Caki2 (cell line): ENCODE data around the gene MRPL9. TPM values are rescaled to one million over a fixed set of nuclear protein-coding genes. Genes with fewer than 3 reads are reported as not detected.
"Not testable (repeated sequence)": the region's sequence is repeated elsewhere in the genome, so short reads cannot be mapped to it uniquely, and the experiment has no call there.

ENCODE experiments used
- DNase-seq: peaks from one replicate; pipeline ENCODE4 v3.0.0-alpha.2; 2015; ENCODE audit warnings: low read depth
- in situ Hi-C: cut with HindIII; loops from 2 replicates; pipeline ENCODE4 v1.10.0; 2016; ENCODE audit warnings: low sequenced_read_pairs, low pct_unique_long_range_greater_than_20kb, mixed read lengths
- total RNA-seq: library from RNA; depleted of rRNA; stranded (reverse); fragments of >200 nt; shearing (Covaris generic); gene quantifications from 2 replicates; pipeline ENCODE4 v1.2.3, GENCODE V29; 2014; ENCODE audit warnings: low replicate concordance

Gene MRPL9
- total RNA-seq, 1 experiment from 2014 or later = 145 TPM

DNA sequence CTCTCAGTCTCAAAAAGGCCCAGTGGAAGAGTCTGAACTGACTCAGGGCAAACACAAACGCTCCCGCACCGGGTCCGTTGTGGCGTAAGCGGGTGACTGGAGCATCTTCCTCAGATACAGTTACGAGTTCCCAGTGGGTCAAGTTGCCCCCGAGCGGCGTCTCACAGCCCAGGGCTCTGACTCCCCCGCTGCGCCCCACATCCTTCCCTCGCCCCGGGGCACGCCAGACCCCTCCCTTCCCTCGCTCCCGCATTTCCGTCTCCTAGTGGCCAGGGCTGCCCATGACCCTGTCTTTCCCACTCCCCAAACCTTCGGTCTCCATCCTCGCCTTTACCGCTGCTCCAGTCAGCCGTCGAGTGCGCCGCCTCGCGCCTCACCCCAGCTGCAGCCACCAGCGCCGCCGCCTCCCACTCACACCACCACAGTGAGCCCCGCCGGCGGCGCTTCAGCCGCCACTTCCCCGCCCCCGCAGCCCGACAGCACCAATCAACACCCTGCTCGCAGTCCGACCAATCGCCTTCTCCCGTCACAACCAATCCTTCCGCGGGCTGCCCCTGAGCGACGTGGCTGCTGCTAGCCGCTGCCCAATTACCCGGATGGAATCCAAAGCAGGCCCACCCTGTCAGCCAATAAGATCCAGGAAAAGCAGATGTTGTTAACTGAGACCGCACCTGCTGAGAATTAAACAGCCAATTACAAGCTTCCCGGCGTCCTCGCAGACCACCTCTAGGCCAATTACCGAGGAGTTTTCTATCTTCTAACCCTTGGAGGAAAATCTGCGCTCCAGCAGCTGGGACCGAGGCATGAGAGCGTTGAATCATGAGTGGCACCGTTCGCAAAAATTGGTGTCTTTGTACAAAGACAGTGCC is 27.0 kb upstream of the MRPL9 start, which contains the start of gene TDRKH:
Gene TDRKH (minus strand): TSS at position 430 of the 869 bp plus-strand sequence. CDS start 7,478 bp downstream, outside the sequence.
- in situ Hi-C loops = no loop called here
- DNase-seq = peak; percentile 99

DNA sequence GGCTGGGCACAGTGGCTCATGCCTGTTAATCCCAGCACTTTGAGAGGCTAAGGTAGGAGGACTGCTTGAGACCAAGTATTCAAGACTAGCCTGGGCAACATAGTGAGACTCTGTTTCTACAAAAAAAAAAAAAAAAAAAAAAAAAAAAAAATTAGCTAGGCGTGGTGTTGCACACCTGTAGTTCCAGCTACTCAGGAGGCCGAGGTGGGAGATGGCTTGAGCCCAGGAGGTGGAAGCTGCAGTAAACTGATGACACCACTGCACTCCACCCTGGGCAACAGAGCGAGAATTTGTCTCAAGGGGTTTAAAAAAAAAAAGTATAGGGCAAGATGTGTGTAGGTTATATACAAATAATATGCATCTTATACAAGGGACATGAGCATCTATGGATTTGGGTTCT is 24.4 kb upstream of the MRPL9 start:
- in situ Hi-C loops = no loop called here

DNA sequence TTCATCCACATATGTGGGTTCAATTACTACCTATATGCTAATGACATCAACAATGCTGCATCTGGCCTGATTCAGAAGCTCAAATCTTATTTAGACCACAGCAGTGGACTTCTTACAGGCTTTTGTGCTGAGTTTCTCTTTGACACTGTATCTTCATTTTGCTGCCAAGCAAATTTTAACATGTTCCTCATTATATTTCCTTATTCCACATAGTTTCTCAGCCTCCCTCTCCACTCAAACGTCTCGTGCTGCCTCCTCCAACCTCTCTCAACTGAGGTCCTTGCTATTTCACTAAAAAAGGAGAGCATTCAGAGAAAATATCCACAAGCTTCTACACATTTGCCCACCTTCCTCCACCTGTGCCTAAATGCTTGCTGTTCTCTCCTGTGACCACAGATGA is 20.5 kb upstream of the MRPL9 start:
- DNase-seq = no peak

More for the DNA sequence above, 24.4 kb upstream of the MRPL9 start:
- DNase-seq = no peak

DNA sequence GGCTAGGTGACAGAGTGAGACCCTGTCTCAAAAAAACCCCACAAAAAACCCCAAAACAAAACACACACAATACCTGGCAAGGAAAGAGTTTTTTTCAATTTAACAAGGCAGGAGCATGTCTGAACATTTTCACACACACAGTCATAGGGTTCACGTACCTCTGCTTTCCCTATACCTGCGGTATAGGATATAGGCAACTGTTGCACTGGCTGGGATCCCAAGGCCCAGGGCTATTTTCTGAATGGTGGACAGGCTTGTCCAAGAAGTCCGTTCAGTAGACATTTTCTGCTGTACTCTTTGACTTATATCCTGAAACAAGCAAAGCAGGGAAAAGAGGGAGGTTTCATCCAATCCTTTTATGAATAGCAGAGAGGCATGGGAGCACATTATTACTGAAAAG is 19.4 kb upstream of the MRPL9 start:
- DNase-seq = no peak
- in situ Hi-C loops = no loop called here

More for the DNA sequence above, 20.5 kb upstream of the MRPL9 start:
- in situ Hi-C loops = no loop called here

GRCh38 chr1:151782026-151782425 is 18.7 kb upstream of the MRPL9 start:
- DNase-seq, in situ Hi-C loops: not testable (repeated sequence)

GRCh38 chr1:151780736-151781135 is 17.4 kb upstream of the MRPL9 start:
- DNase-seq, in situ Hi-C loops: not testable (repeated sequence)

DNA sequence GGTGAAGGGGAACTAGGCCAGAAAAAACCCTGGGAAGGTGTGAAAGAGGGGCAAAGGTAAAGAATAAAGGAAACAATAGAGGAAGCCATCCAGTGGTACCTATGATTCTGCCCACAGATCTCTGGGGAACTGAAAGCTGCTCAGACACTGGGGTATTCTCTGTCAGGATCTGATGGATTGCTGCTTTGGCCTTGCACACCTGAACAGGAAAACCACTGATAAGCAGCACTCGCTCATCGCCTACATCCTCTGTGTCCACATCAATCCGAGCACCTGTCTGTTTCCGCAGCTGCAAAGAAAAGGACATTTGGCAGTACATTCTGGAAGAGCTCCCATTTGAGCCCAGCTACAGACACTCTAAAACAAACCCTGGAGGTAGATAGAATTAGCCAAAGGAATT is 16.6 kb upstream of the MRPL9 start:
- no peak for DNase-seq
- in situ Hi-C loops = no loop called here

DNA sequence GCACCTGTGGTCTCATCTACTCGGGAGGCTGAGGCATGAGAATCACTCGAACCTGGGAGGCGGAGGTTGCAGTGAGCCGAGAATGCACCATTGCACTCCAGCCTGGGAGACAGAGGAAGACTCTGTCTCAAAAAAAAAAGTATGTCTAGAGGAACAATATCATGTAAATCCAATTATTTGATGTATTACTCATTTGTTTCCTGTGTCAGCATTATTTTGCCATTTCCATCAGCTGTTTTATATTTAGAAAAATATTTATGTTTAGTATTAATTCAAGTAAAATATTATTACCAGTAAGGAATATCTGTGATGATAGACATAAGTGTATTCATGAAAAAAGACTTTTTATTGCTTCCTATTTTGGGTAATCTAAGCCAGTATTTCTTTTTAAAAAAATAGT is 14.0 kb upstream of the MRPL9 start:
- in situ Hi-C loops = no loop called here
- DNase-seq = no peak

DNA sequence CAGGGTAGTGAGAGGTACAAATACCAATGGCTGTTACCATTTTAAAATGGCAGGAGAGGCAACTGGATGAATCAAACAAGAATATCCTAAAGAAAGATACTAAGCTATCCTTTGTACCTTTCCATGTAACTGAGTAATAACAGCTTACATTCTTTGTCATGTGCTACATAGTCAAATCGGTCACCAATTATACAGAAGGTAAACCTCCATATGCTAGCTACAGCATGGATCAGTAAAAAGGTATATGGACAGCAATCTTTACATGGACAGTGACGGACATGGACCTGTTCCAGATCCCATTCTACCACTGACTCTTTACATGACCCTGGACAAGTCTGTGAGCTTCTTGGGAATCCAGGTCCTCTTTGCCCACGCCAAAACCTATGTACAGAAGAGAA is 13.4 kb upstream of the MRPL9 start:
- DNase-seq = no peak
- in situ Hi-C loops = no loop called here

- DNase-seq = no peak
- in situ Hi-C loops = no loop called here
Measured at GRCh38 chr1:151775894-151776664, 12.8 kb upstream of the MRPL9 start.

DNA sequence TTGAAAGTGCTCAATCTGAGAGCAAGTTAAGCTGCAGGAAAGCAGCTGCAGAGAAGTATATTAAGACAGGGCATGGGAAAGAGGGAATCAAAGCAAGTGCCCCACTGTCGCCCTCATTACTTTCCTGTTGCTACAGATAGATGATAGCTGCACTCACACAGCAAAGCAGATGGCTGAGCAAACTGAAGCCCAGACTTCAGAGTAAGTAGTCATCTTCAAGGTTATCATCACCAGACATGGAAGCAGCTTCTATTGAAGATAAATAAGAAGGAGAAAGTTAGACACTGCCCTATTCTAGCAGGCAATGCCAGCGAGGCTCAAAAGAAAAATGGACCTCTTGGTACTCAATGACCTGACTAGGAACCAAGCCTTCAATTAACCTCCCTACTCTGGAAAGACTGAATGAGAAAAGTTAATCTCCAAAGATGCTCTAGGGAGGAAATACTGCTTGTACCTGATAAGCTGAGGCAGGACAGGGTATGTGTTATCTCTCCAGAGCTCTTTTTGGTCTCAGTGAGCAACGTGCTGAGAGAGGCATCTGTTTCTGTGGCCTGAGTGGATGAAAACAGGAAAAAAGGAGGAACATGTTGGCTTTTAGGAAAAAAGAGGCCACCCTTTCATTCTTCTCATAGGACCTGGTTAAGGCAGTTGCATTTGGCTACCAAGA is 11.1 kb upstream of the MRPL9 start:
- in situ Hi-C loops = no loop called here
- DNase-seq = no peak

GRCh38 chr1:151773702-151774101 is 10.4 kb upstream of the MRPL9 start:
- in situ Hi-C loops = no loop called here
- peak; percentile 79 for DNase-seq

- in situ Hi-C loops, DNase-seq: not testable (repeated sequence)
Measured at GRCh38 chr1:151769270-151769669, 6.0 kb upstream of the MRPL9 start.

- DNase-seq, in situ Hi-C loops: not testable (repeated sequence)
Measured at GRCh38 chr1:151768351-151769066, 5.2 kb upstream of the MRPL9 start.

DNA sequence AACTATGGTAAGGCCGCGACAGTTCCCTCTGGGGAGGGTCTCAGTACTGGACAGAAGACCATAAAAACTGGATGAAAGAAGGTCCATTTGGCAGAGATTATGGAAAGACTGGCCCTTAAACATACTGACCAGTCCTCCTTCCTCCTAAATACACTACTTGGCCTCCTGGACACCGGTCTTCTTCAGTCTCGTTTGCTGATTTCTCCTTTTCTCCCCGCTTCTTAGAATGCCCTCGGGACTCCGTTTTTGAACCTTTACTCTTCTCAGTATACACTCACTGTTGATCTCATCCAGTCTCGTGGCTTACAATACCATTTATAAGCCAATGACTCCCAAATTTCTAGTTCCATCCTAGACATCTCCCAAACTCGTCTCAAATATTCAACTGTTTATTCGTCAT is 694 bp upstream of the MRPL9 start:
- in situ Hi-C loops = no loop called here

DNA sequence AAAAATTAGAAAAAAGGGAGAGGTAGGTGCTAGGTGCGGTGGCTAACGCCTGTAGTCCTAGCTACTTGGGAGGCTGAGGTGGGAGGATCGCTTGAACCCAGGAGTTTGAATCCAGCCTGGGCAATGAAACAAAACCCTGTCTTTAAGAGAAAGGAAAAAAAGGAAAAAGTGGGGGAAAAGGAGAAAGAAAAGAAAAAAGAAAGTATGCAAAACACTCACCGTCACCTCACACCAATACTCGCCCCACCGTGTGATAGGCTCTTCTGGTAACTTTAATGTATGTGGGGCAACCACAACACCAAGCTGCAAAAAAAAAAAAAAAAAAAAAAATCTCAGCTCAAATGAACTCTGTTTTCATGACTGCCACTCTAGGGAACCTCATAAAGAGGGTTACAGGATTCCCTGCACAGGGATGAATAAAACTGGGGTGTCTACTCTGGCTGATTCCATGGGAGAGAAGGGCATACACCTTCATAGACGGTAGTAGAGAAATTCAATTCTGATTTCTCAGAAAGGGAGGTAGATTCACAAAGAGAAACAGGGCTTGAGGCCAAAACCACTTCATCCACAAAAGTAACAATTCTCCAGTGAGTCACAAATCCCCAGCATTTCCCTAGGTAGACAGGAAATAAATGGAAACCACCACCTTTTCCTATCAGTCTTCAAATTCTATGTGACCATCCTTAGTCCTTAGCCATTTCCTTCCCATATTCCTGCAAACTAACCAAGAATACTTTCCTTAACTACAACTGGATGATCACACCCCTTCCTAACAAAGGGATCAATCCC is 2.5 kb downstream of the MRPL9 start:
- in situ Hi-C loops = no loop called here
- no peak for DNase-seq

More for the DNA sequence above, 694 bp upstream of the MRPL9 start:
- DNase-seq = no peak

DNA sequence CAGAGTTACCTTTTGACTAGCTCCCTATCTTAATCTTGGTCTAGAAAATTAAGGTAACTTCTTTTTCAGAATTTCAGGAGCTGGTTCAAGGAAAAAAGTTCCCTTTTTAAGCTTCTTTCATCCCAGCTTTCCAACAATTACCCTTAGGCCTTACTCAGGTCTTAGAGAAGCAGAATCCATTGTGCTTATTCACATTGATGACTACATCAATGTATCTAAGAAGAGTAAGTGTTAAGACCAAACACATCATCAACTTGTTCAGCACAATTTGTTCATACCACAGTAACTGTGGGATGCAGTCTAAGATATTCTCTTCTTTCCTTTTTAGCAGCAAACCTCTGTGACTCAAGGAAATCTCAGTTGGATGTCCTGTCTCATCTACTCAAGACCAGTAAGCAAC is 4.1 kb downstream of the MRPL9 start:
- in situ Hi-C loops = no loop called here
- DNase-seq = no peak
